Stimulated activated CD4-positive, alpha-beta T cell treated with anti-CD3 and anti-CD28 coated beads, TNF-alpha, amount 100 ng/mL, for 1 hour (primary cell): ENCODE data around the gene EYA3.
"Not testable (repeated sequence)": the region's sequence is repeated elsewhere in the genome, so short reads cannot be mapped to it uniquely, and the experiment has no call there.

Experiments used
- DNase-seq, 3 donors: peaks; one replicate each; pipeline ENCODE4 v3.0.0-alpha.2; 2020; ENCODE audit warnings: low read depth in 3 of 3, low spot score in 1 of 3

The EYA3 gene

GRCh38 chr1:28028873-28029654 lies 59.3 kb downstream of the EYA3 start:
- no peak for DNase-seq

GRCh38 chr1:28027660-28028059 lies 60.8 kb downstream of the EYA3 start:
- DNase-seq = no peak

- DNase-seq = no peak
Measured at GRCh38 chr1:28027238-28027637, 61.2 kb downstream of the EYA3 start.

GRCh38 chr1:28026329-28026728 lies 62.1 kb downstream of the EYA3 start:
- no peak for DNase-seq

- no peak for DNase-seq
Measured at GRCh38 chr1:28021064-28021463, 67.3 kb downstream of the EYA3 start.

- no peak for DNase-seq
Measured at GRCh38 chr1:28010969-28011368, 77.4 kb downstream of the EYA3 start.

GRCh38 chr1:28003117-28003516 lies 85.3 kb downstream of the EYA3 start:
- DNase-seq = not testable (repeated sequence)

- DNase-seq = no peak
Measured at GRCh38 chr1:28002600-28002999, 85.8 kb downstream of the EYA3 start.

- DNase-seq = no peak
Measured at GRCh38 chr1:27999055-27999454, 89.4 kb downstream of the EYA3 start.

GRCh38 chr1:27994526-27994925 lies 93.9 kb downstream of the EYA3 start:
- not testable (repeated sequence) for DNase-seq

GRCh38 chr1:27994060-27994459 lies 94.3 kb downstream of the EYA3 start:
- DNase-seq = no peak

GRCh38 chr1:27993241-27993640 lies 95.2 kb downstream of the EYA3 start:
- no peak for DNase-seq

- DNase-seq = peak; percentile 5 to 26 (median 7)
Measured at GRCh38 chr1:27992276-27992675, 96.1 kb downstream of the EYA3 start.

- DNase-seq = no peak
Measured at GRCh38 chr1:27990920-27991537, 97.4 kb downstream of the EYA3 start.

- DNase-seq = no peak
Measured at GRCh38 chr1:27981145-27981544, 107.3 kb downstream of the EYA3 start.

- DNase-seq = no peak
Measured at GRCh38 chr1:27980216-27980845, 108.1 kb downstream of the EYA3 start.

GRCh38 chr1:27979859-27980201 lies 108.6 kb downstream of the EYA3 start:
- no peak for DNase-seq

- DNase-seq = no peak
Measured at GRCh38 chr1:27979151-27979858, 109.1 kb downstream of the EYA3 start.

- DNase-seq = no peak
Measured at GRCh38 chr1:27974417-27974781, 114.0 kb downstream of the EYA3 start.

GRCh38 chr1:27973771-27974416 lies 114.5 kb downstream of the EYA3 start:
- DNase-seq = no peak

- DNase-seq = no peak
Measured at GRCh38 chr1:27972141-27972540, 116.3 kb downstream of the EYA3 start.
